Measurements from ENCODE around the gene FCAMR. TPM values are rescaled to one million over a fixed set of nuclear protein-coding genes. Genes with fewer than 3 reads are reported as not detected.

The FCAMR gene
- total and polyA plus RNA-seq, 2 experiments from 2014 or later: not detected

DNA sequence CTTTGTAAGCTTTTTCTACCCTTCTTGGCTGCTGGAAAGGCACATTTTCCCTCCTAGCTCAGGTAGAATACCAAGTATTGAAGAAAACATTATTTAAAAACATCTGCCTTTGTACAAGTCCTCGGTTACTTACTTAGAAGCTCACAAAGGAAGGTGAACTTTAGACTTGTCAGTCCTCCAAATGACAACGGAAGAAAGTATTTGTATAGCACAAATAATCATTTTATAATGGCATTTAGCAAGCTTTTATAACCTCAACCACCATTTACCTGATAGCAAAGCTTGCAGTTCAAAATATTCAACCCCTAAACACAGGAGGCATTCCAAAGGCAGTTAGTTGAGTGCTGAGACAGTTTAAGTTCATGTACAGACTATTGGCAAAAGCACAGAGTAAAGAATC lies 2.5 kb upstream of the FCAMR start:
- DNase-seq (ENCODE audit: low read depth in 1 of 2, low spot score in 1 of 2): no peak
- H3K36me3 ChIP-seq: no peaks in the 10 kb centered on the region
- H3K4me3 ChIP-seq: no peak overlapping the region
- H3K9me3 ChIP-seq (ENCODE audit: low read depth): no peaks in the 10 kb centered on the region
- peaks cover 13% of the 10 kb centered on the region for H3K27me3 ChIP-seq
- H3K4me1 ChIP-seq (ENCODE audit: low read depth): no peaks in the 10 kb centered on the region
- TF ChIP-seq, protein P1, sequence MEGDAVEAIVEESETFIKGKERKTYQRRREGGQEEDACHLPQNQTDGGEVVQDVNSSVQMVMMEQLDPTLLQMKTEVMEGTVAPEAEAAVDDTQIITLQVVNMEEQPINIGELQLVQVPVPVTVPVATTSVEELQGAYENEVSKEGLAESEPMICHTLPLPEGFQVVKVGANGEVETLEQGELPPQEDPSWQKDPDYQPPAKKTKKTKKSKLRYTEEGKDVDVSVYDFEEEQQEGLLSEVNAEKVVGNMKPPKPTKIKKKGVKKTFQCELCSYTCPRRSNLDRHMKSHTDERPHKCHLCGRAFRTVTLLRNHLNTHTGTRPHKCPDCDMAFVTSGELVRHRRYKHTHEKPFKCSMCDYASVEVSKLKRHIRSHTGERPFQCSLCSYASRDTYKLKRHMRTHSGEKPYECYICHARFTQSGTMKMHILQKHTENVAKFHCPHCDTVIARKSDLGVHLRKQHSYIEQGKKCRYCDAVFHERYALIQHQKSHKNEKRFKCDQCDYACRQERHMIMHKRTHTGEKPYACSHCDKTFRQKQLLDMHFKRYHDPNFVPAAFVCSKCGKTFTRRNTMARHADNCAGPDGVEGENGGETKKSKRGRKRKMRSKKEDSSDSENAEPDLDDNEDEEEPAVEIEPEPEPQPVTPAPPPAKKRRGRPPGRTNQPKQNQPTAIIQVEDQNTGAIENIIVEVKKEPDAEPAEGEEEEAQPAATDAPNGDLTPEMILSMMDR (IDR thresholded peaks at IDR 0.05; ENCODE audit: low read depth, low read length): no peak
- no peak overlapping the region for H3K27ac ChIP-seq

DNA sequence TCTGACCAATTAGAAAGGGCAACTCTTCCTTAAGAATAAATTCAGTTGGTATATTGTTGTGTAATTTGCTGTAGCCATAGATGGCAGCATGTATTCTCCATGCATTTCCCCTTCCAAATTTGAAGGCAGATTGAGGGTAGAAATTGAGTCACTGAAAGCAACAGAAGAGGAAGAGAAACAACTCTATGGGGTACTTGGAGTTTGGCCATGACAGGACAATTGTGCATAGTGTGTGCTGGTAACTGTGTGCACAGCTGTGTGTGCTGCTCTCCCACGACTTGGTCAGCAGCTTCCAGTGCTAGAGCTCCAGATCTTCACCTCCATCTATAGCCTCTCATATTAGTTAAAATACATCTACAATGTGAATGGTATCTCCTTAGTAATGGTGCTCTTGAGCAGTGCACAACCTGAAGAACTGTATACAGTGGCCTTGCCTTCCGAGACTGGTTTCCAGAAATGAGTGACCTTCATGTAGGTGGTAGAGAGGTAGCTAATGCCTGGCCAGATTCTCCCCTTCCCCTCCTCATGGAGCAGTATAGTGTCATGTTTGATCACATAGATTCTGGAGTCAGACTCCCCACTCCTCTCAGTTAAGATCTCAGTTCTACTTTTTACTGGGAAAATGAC lies 882 bp upstream of the FCAMR start:
- Histone ChIP-seq H3K27me3 (peaks cover 13% of the 10 kb centered on the region), H3K4me1 (ENCODE audit: low read depth) (no peaks in the 10 kb centered on the region), H3K27ac (no peak overlapping the region), H3K9me3 (ENCODE audit: low read depth) (no peaks in the 10 kb centered on the region), H3K36me3 (no peaks in the 10 kb centered on the region), H3K4me3 (no peak overlapping the region)
- TF ChIP-seq, protein P1 (IDR thresholded peaks at IDR 0.05; ENCODE audit: low read depth, low read length): no peak
- no peak for DNase-seq (ENCODE audit: low read depth in 1 of 2, low spot score in 1 of 2)

GRCh38 chr1:206969090-206969489 lies 1.2 kb downstream of the FCAMR start:
- no peaks in the 10 kb centered on the region for H3K36me3 ChIP-seq
- H3K27ac ChIP-seq: no peak overlapping the region
- no peak overlapping the region for H3K4me3 ChIP-seq
- no peaks in the 10 kb centered on the region for H3K9me3 ChIP-seq (ENCODE audit: low read depth)
- H3K4me1 ChIP-seq (ENCODE audit: low read depth): no peaks in the 10 kb centered on the region
- peaks cover 13% of the 10 kb centered on the region for H3K27me3 ChIP-seq
- TF ChIP-seq, protein P1 (IDR thresholded peaks at IDR 0.05; ENCODE audit: low read depth, low read length): no peak
- DNase-seq (ENCODE audit: low read depth in 1 of 2, low spot score in 1 of 2): peak in 1 of 2 donors; percentile 6

DNA sequence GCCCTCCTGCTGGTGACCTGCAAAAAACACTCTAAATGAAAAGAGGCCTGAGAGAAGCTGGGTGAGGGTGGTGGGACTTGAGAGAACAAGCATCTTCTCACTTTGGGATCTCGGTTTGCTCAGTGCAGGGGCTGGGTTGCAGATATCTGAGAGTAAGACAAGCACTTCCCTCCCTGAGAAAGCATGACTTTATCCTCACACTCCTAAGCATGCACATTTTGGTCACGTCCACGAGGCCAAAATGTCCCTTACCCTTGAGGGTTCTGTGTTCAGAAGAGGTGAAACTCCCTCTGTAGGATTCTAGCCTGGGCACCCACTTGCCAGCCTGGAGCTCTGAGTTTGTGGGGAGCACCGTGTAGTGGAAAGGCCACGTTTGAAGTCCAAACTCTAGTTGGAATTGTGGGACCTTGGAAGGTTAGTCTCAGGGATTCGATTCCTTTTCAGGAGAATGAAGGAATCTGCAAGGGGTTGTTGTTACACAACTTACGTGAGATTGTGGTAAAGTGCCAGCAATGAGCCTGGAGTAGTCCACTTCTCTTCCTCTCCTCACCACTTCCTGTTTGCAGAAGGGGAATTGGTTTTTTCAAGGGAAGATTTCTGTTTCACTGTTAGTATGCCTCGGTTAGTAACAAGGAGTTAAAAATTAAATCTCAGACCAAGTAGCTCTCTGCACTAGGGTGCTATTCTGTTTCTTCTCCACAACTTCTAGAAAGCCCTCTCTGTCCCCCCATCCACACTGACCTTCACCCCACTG lies 3.0 kb downstream of the FCAMR start:
- Histone ChIP-seq H3K4me1 (ENCODE audit: low read depth) (no peaks in the 10 kb centered on the region), H3K9me3 (ENCODE audit: low read depth) (no peaks in the 10 kb centered on the region), H3K4me3 (no peak overlapping the region), H3K27me3 (peaks cover 4% of the 10 kb centered on the region), H3K36me3 (no peaks in the 10 kb centered on the region), H3K27ac (no peak overlapping the region)
- peak in 1 of 2 donors; percentile 81 for DNase-seq (ENCODE audit: low read depth in 1 of 2, low spot score in 1 of 2)
- TF ChIP-seq, protein P1 (IDR thresholded peaks at IDR 0.05; ENCODE audit: low read depth, low read length): no peak

DNA sequence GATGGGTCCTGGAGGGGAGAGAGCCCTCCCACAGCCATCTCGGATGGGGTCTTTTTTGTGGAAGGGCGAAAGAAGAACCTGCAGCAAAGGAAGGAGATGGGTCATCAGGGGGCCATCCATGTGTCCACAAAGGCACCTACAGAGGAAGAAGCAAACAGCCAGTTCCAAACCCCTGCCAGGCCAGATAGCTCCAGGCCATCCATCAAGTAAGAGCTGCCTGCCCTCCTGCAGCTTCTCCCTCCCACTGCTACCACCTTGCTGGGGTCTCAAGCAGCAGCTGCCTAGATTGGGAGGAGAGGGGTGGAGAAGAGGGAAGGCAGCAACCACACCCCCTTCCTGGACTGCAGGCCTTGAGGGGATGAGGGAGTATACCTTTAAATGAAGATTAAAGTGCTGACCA lies 4.5 kb downstream of the FCAMR start:
- H3K4me1 ChIP-seq (ENCODE audit: low read depth): no peaks in the 10 kb centered on the region
- H3K27ac ChIP-seq: no peak overlapping the region
- no peaks in the 10 kb centered on the region for H3K27me3 ChIP-seq
- no peak for DNase-seq (ENCODE audit: low read depth in 1 of 2, low spot score in 1 of 2)
- no peak overlapping the region for H3K4me3 ChIP-seq
- no peaks in the 10 kb centered on the region for H3K9me3 ChIP-seq (ENCODE audit: low read depth)
- TF ChIP-seq, protein P1 (IDR thresholded peaks at IDR 0.05; ENCODE audit: low read depth, low read length): no peak
- H3K36me3 ChIP-seq: no peaks in the 10 kb centered on the region

Data from cardiac muscle cell (in vitro differentiated cells and primary cell).